ENCODE results near the gene LRRC74A.

Gene LRRC74A

DNA sequence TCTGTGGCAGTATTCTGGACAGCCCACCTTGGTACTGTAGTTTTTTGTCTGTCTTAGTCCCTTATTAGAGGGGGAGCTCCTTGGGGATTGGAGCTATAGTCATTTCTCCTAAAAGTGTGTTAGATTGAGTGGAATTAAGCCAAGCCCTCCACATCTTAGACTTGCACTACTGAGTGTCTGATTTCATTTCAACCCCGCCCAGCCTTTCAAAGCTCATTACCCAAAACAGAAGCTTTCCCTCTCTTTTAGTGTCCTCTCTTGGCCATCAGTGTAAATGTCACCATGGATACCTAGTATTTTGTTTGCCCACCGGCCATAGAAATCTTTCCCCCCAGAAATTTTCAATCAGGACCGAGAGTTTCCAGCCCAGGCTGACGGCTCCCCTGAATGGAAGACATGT, 74.5 kb downstream of the LRRC74A start:
- H3K36me3 ChIP-seq: no peaks in the 10 kb centered on the region
- no peak overlapping the region for H3K27ac ChIP-seq
- peaks cover 23% of the 10 kb centered on the region for H3K27me3 ChIP-seq
- H3K4me3 ChIP-seq (ENCODE audit: low read depth in 1 of 2, low read length in 1 of 2): no peak overlapping the region
- no peaks in the 10 kb centered on the region for H3K9me3 ChIP-seq
- TF ChIP-seq, protein P1, sequence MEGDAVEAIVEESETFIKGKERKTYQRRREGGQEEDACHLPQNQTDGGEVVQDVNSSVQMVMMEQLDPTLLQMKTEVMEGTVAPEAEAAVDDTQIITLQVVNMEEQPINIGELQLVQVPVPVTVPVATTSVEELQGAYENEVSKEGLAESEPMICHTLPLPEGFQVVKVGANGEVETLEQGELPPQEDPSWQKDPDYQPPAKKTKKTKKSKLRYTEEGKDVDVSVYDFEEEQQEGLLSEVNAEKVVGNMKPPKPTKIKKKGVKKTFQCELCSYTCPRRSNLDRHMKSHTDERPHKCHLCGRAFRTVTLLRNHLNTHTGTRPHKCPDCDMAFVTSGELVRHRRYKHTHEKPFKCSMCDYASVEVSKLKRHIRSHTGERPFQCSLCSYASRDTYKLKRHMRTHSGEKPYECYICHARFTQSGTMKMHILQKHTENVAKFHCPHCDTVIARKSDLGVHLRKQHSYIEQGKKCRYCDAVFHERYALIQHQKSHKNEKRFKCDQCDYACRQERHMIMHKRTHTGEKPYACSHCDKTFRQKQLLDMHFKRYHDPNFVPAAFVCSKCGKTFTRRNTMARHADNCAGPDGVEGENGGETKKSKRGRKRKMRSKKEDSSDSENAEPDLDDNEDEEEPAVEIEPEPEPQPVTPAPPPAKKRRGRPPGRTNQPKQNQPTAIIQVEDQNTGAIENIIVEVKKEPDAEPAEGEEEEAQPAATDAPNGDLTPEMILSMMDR (IDR thresholded peaks at IDR 0.05): no peak
- H3K4me1 ChIP-seq (ENCODE audit: control insufficient read depth in 1 of 2, insufficient read depth in 1 of 2, low read depth in 1 of 2, low read length in 1 of 2): peaks cover 3 to 6% of the 10 kb centered on the region in 2 experiments

DNA sequence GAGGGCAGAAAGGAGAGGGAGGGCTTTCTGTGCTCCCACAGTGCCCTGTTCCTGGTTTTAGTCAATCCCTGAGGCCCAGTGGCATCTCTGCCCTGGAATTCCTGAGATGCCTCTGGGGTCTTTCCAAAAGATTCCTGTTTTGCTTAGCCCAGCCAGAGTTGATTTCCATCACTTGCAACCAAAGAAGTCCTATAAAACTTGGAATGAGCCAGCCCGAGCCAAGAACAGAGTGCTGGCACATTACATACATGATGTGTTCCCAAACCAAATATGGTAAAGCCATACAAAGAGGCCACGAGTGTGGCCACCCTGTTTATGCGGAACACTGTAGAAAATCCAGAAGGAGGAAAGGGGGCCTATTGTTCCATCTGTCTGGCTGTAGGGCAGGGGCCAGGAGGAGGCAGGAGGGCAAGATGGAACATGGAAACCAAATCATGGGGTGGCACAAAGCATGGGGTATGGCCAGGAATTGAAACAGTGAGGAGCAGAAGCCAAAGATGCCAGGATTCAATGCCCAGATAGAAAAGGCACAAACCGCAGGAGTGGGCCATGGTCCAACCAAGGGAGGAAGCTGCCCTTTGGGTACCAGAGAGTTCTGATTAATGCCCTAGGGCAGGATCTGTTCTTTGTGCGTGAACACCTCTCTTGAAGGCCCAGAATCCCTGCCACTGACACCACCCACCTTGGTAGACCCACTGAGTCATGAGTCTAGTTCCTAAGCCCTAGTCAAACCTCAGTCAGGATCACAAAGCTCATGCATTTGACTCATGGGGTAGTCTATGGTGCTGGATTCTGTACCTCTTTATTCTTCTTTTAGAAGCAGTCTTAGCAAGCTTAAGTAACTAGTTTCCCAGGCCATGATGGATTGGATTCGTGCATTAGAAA, 75.2 kb downstream of the LRRC74A start:
- Histone ChIP-seq H3K36me3 (no peaks in the 10 kb centered on the region), H3K4me3 (ENCODE audit: low read depth in 1 of 2, low read length in 1 of 2) (no peak overlapping the region), H3K4me1 (ENCODE audit: control insufficient read depth in 1 of 2, insufficient read depth in 1 of 2, low read depth in 1 of 2, low read length in 1 of 2) (peaks cover 3 to 6% of the 10 kb centered on the region in 2 experiments), H3K9me3 (no peaks in the 10 kb centered on the region), H3K27me3 (peaks cover 23% of the 10 kb centered on the region), H3K27ac (no peak overlapping the region)
- TF ChIP-seq, protein P1 (IDR thresholded peaks at IDR 0.05): no peak

DNA sequence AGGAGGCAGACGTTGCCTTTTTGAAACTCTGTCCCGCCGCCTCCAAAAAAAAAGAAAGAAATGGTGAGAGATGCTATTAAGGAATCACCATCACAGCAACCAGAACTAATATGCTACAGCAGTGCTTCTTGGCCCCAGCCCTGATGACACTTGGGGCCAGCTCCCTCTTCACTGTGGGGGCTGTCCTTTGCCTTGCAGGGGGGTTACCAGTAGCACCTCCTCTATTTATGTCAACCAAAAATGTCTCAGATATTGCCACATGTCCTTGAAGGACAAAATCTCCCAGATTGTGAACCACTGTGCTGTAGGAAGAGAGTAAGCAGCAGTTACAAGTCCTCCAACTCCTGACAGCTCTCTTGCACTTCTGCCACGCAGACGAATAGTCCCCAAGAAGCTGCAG, 76.4 kb downstream of the LRRC74A start:
- TF ChIP-seq, protein P1 (IDR thresholded peaks at IDR 0.05): no peak
- Histone ChIP-seq H3K27me3 (peaks cover 23% of the 10 kb centered on the region), H3K4me3 (ENCODE audit: low read depth in 1 of 2, low read length in 1 of 2) (no peak overlapping the region), H3K9me3 (no peaks in the 10 kb centered on the region), H3K36me3 (no peaks in the 10 kb centered on the region), H3K4me1 (ENCODE audit: control insufficient read depth in 1 of 2, insufficient read depth in 1 of 2, low read depth in 1 of 2, low read length in 1 of 2) (peaks cover 3 to 6% of the 10 kb centered on the region in 2 experiments), H3K27ac (no peak overlapping the region)

DNA sequence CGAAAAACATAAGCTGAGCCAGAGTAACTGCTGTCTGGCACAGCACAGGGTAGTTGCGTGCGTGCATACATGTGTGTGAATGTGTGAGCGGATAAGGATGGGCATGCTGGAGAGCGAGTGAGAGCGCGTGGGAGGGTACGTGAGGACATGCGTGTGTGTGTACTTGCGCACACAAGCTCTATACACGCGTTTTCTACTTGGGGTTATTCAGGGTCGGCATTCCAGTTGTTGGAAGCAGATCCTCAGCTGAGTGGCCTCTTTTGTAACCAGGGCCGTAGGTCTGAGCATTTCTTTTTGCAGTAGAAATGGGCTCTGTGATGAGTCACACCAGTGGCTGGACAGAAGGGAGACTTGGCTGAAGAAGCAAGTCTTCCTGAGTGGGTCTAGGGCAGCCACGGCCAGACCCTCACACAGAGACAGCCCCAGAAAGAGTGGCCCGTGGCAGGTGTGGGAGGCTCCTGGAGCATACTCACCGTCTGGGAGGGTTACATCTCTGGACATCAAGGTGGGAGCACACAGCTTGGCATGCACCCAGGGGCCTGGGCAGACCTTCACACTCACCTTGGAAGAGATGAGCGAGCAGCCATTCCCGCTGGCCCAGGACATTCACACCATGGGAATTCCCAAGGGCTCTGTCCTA, 78.0 kb downstream of the LRRC74A start:
- Histone ChIP-seq H3K9me3 (no peaks in the 10 kb centered on the region), H3K4me1 (ENCODE audit: control insufficient read depth in 1 of 2, insufficient read depth in 1 of 2, low read depth in 1 of 2, low read length in 1 of 2) (peaks cover 10 to 15% of the 10 kb centered on the region in 2 experiments), H3K27me3 (peaks cover 23% of the 10 kb centered on the region), H3K4me3 (ENCODE audit: low read depth in 1 of 2, low read length in 1 of 2) (no peak overlapping the region), H3K36me3 (no peaks in the 10 kb centered on the region), H3K27ac (peak overlapping the region; percentile 10)
- TF ChIP-seq, protein P1 (IDR thresholded peaks at IDR 0.05): no peak

DNA sequence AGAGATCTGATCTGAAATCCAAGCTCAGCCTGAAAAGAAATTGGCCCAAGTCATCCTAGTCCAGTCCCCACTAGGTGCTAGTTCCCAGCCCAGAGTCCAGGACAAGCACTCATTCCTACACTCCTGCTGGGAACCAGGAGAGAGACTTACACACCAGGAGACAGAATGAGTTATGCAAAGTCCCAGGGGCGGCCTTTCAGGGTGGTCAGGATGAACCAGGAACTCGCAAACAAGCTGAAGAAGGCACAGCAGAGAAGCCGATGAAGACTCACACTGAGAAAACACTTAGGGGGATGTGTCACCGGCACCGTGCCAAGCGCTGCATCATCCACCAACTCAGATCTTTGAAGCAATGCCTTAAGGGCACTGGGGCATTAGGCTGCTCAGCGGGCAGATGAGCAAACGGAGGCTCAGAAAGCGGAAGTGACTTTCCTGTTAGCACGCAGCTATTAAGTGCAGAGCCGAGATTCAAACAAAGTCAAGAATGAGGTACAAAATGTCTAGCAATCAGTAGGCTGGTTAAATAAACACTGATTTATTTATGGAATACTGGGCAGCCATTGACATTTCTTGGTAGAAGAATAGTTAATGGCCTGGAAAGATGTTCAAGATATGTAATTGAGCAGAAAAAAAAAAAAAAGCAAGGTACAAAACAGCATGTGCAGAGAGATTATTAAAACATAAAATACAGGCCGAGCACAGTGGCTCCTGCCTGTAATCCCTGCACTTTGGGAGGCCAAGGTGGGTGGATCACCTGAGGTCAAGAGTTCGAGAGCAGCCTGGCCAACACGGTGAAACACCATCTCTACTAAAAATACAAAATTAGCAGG, 78.7 kb downstream of the LRRC74A start:
- H3K4me3 ChIP-seq (ENCODE audit: low read depth in 1 of 2, low read length in 1 of 2): no peak overlapping the region
- H3K27me3 ChIP-seq: peaks cover 23% of the 10 kb centered on the region
- no peaks in the 10 kb centered on the region for H3K36me3 ChIP-seq
- TF ChIP-seq, protein P1 (IDR thresholded peaks at IDR 0.05): no peak
- H3K27ac ChIP-seq: peak overlapping the region; percentile 10
- peaks cover 15 to 21% of the 10 kb centered on the region in 2 experiments for H3K4me1 ChIP-seq (ENCODE audit: control insufficient read depth in 1 of 2, insufficient read depth in 1 of 2, low read depth in 1 of 2, low read length in 1 of 2)
- H3K9me3 ChIP-seq: no peaks in the 10 kb centered on the region

All from neutrophil (primary cell).